Measurements from ENCODE around the gene SPINDOC.
A peak's percentile ranks its signal among the peaks of the same experiment; 100 is the strongest.

Gene SPINDOC
- 8.0 to 31.7 (median 18.2) reads per million in 9 experiments for total RNA-seq

GRCh38 chr11:63813035-63813562 is at the start of gene SPINDOC:
Gene SPINDOC (plus strand): TSS chr11:63813456. CDS start chr11:63813687, 231 bp downstream.
- Mint-ChIP-seq H3K4me1 (ENCODE audit: low read depth in 2 of 2) (peaks cover 9 to 14% of the 10 kb centered on the region in 2 donors), H3K9me3 (no peaks in the 10 kb centered on the region), H3K4me3 (peak within 1 kb of the TSS; percentile 76 to 79), H3K27ac (peak within 1 kb of the TSS; percentile 39 to 44), H3K36me3 (ENCODE audit: insufficient read depth) (peaks cover 2% of the 10 kb centered on the region), H3K27me3 (no peaks in the 10 kb centered on the region)
- peak; percentile 52 to 65 (median 58) for DNase-seq
- ATAC-seq (replicated peaks) = peak; percentile 93

- H3K4me3 Mint-ChIP-seq = no peak overlapping the region
- H3K9me3 Mint-ChIP-seq = no peaks in the 10 kb centered on the region
- no peaks in the 10 kb centered on the region for H3K27me3 Mint-ChIP-seq
- peaks cover 7 to 8% of the 10 kb centered on the region in 2 donors for H3K4me1 Mint-ChIP-seq (ENCODE audit: low read depth in 2 of 2)
- ATAC-seq (replicated peaks) (no peak), DNase-seq (no peak)
- H3K27ac Mint-ChIP-seq = no peak overlapping the region
- H3K36me3 Mint-ChIP-seq (ENCODE audit: insufficient read depth) = peaks cover 7% of the 10 kb centered on the region
These were observed 49.5 kb upstream of the SPINDOC start for GRCh38 chr11:63763496-63764339.

DNA sequence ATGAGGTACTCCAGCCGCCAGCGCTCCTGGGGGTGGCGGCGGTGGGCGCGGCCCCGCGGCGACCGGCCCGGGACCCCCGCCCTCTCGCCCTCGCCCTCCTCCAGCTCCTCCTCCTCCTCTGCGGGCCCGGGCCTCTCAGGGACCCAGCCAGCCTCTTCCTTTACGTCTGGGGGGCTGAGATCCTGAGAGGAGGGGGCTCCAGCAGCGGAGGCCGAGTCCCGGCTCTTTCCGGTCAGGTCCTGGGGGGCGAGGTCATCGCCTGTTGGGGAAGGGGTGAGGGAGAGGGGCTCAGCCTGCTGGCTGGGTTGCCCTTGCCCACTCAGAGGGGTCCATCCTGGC is 48.9 kb upstream of the SPINDOC start:
- Mint-ChIP-seq H3K4me3 (no peak overlapping the region), H3K9me3 (no peaks in the 10 kb centered on the region), H3K36me3 (ENCODE audit: insufficient read depth) (peaks cover 5% of the 10 kb centered on the region), H3K4me1 (ENCODE audit: low read depth in 2 of 2) (peaks cover 7 to 8% of the 10 kb centered on the region in 2 donors), H3K27me3 (no peaks in the 10 kb centered on the region), H3K27ac (no peak overlapping the region)
- DNase-seq (no peak), ATAC-seq (replicated peaks) (no peak)

DNA sequence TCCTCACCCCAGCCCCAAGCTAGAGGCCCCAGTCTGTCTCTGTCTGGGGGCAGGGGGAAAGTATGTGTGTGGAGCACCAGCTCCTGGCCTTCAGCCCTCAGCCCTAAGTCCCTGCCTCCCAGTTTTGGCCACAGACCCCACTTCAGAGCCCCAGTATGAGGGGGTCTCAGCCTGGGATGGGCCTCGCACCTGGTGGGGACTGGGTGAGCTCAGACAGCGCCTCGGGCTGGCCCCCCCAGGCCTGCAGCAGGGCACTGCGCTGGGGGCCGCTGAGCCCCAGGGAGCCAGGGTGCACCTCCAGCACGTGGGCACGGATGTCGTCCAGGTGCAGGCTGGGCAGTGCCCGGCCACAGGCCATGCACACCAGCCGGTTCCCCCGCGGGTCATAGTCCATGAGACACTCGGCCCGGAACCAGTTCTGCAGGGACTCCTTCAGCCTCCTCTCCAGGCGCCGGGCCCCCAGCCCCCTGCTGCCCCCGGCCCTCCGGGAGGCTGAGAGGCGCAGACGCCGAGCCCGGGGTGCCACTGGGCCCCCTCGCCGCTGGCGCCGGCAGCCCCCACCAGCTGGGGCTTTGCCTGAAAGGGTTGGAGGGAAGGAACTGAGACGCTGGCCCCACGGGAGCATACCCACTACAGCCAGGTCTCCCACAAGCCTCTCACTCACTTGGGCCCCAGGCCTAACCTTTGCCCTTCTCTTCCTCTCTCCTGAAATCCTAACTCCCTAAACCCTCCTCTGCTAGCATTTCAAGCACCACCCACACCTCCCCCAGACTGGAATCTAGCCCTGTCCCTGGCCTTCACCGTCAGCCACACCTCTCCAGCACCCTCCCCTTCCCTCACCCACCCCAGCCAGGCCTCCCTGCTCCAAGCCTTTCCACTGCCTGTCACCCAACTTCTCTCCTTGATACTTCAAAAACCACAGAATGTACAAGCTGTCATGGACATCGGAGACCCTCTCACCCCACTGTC is 48.3 kb upstream of the SPINDOC start:
- Mint-ChIP-seq H3K27me3 (no peaks in the 10 kb centered on the region), H3K27ac (no peak overlapping the region), H3K4me1 (ENCODE audit: low read depth in 2 of 2) (peaks cover 7 to 8% of the 10 kb centered on the region in 2 donors), H3K4me3 (no peak overlapping the region), H3K9me3 (no peaks in the 10 kb centered on the region), H3K36me3 (ENCODE audit: insufficient read depth) (peaks cover 2% of the 10 kb centered on the region)
- DNase-seq (no peak), ATAC-seq (replicated peaks) (no peak)

DNA sequence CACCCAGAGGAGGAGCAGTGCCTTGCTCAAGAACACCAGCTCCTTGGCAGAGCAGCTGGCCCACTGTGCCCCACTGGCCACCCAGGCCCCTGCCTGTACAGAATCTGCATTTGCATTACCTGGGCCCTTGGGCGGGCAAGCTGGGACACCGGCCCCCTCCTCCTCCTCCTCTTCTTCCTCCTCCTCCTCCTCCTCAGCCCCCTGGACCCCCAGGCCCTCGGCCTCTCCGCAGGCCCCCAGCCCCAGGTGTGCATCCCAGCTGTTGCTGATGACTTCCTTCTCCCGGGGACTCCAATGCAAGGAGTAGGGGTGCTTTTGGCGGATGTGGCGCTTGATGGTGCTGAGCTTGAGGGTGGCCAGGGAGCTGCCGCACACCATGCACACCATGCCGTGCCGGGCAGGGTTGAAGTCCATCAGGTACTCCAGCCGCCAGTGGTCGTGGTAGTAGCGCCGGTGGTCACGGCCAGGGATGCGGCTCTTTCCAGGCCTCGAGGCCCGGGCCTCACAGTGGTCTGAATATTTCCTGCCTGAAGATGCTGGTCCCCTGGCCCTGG is 47.5 kb upstream of the SPINDOC start:
- no peak overlapping the region for H3K27ac Mint-ChIP-seq

GRCh38 chr11:63766531-63767235 is 46.6 kb upstream of the SPINDOC start:
- Mint-ChIP-seq H3K27me3 (peaks cover 5 to 8% of the 10 kb centered on the region in 2 donors), H3K36me3 (ENCODE audit: insufficient read depth) (peaks cover 2% of the 10 kb centered on the region), H3K4me3 (peak overlapping the region; percentile 99), H3K9me3 (no peaks in the 10 kb centered on the region), H3K27ac (peak overlapping the region in 1 of 2 donors; percentile 87), H3K4me1 (ENCODE audit: low read depth in 2 of 2) (peaks cover 7 to 9% of the 10 kb centered on the region in 2 donors)
- ATAC-seq (replicated peaks) = no peak
- no peak for DNase-seq

More for the DNA sequence above, 47.5 kb upstream of the SPINDOC start:
- no peaks in the 10 kb centered on the region for H3K27me3 Mint-ChIP-seq
- no peak for ATAC-seq (replicated peaks)
- peaks cover 2% of the 10 kb centered on the region for H3K36me3 Mint-ChIP-seq (ENCODE audit: insufficient read depth)
- peaks cover 7 to 9% of the 10 kb centered on the region in 2 donors for H3K4me1 Mint-ChIP-seq (ENCODE audit: low read depth in 2 of 2)
- H3K9me3 Mint-ChIP-seq = no peaks in the 10 kb centered on the region
- DNase-seq = no peak
- peak overlapping the region in 1 of 2 donors; percentile 23 for H3K4me3 Mint-ChIP-seq

DNA sequence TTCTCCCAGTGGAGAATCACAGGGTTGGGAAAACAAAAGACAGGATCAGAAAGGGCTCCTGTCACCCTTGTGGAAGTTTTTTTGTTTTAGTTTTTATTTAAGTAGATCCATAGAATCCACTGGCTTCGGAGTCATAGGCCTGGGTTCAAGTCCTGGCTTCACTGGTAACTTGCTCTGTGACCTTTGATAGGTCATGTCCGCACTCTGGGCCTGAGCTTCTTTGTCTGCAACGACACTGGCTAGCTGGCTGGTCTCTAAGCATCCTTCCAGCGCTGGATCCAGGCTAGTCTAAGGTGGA is 46.0 kb upstream of the SPINDOC start:
- ATAC-seq (replicated peaks) (no peak), DNase-seq (no peak)
- H3K4me3 Mint-ChIP-seq = peak overlapping the region; percentile 99
- H3K9me3 Mint-ChIP-seq = no peaks in the 10 kb centered on the region
- H3K36me3 Mint-ChIP-seq (ENCODE audit: insufficient read depth) = peaks cover 2% of the 10 kb centered on the region
- H3K27me3 Mint-ChIP-seq = peaks cover 8 to 13% of the 10 kb centered on the region in 2 donors
- H3K27ac Mint-ChIP-seq = peak overlapping the region; percentile 87 to 93
- peaks cover 7 to 9% of the 10 kb centered on the region in 2 donors for H3K4me1 Mint-ChIP-seq (ENCODE audit: low read depth in 2 of 2)

DNA sequence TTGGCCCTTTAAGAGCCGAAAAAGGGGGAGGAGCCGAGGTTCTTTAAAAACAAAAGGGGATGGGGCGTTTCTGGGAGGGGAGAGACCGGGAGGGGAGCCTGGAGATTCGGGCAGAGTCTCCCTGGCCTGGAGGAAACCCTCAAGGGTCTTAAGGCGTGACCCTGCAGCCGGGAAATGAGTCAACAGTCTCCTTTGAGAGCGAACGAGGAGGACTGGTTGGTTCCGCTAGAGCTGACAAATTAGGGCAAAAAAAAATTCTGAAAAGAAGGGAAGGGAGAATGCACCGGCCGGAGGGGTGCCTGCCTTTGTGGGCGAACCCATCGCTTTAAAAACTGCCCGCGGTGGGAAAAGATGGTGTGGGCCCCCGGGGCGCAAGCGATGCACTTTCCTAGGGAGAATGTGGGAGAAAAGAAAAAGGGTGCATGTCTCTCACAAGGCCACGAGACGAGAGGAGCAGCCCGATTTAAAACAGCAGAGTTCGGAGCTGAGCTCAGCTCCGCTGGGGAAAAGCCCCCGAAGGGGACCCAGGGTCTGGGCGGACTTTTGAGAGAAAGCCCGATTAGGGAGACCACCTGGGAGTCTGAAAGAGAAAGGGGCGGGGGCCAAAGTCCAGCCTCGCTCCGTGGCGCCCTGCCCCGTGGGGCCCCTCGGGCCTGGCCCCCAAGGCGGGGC is 45.6 kb upstream of the SPINDOC start:
- peak overlapping the region; percentile 87 to 93 for H3K27ac Mint-ChIP-seq
- peaks cover 2% of the 10 kb centered on the region for H3K36me3 Mint-ChIP-seq (ENCODE audit: insufficient read depth)
- DNase-seq (peak in 1 of 3 experiments; percentile 14), ATAC-seq (replicated peaks) (peak; percentile 20)
- H3K4me1 Mint-ChIP-seq (ENCODE audit: low read depth in 2 of 2) = peaks cover 7 to 9% of the 10 kb centered on the region in 2 donors
- H3K4me3 Mint-ChIP-seq = peak overlapping the region; percentile 99
- peaks cover 11 to 18% of the 10 kb centered on the region in 2 donors for H3K27me3 Mint-ChIP-seq
- H3K9me3 Mint-ChIP-seq = no peaks in the 10 kb centered on the region

DNA sequence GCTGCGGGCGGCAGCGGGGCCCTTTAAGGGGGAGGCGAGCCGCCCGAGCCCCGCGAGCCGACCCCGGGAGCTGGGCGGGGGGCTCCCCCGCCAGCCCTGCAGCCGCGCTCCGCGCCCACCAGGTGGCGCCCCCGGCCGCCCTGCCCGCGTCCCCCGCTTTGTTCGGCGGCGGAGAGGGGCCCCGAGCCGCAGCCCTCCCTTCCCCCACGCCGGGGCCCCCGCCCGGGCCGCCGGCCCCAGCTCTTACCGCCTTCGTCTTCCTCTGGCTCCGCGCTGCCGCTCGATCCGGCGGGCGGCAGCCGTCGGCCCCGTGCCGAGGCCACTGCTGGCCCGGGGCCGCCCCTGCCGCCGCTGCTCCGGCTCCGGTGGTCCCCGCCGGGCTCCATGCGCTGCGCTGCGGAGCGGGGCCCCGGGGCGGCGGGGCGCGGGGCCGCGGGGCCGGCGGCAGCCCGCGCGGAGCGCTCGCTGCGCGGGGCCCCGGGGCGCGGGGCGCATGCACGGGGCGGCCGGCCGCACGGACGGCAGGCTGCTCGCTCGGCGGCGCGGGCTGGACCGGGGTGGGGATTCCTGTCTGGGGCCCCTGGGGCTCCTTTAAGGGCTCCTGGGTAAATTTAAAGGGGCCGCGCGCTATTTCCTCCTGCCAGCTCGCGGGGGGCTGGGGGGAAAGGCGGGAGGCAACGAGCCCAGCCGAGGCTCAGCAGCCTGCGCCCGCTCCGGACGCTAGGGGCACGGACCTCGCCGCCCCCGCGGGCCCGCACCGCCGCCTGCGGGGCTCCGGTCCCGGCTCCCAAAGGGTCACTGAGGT is 44.8 kb upstream of the SPINDOC start, which contains the start of gene ZFTA:
ZFTA (minus strand) TSS at position 539 of the 805 bp plus-strand sequence; CDS start at position 386, 153 bp downstream.
- ATAC-seq (replicated peaks) (peak; percentile 72), DNase-seq (peak; percentile 52 to 69 (median 55))
- Mint-ChIP-seq H3K27me3 (peaks cover 11 to 23% of the 10 kb centered on the region in 2 donors), H3K9me3 (no peaks in the 10 kb centered on the region), H3K36me3 (ENCODE audit: insufficient read depth) (peaks cover 2% of the 10 kb centered on the region), H3K4me1 (ENCODE audit: low read depth in 2 of 2) (peaks cover 7 to 9% of the 10 kb centered on the region in 2 donors), H3K27ac (peak within 1 kb of the TSS; percentile 87 to 93), H3K4me3 (peak within 1 kb of the TSS; percentile 99)

GRCh38 chr11:63769042-63769713 is 44.1 kb upstream of the SPINDOC start:
- H3K27ac Mint-ChIP-seq = no peak overlapping the region
- peaks cover 7 to 9% of the 10 kb centered on the region in 2 donors for H3K4me1 Mint-ChIP-seq (ENCODE audit: low read depth in 2 of 2)
- H3K4me3 Mint-ChIP-seq = peak overlapping the region; percentile 33 to 55
- DNase-seq (peak in 2 of 3 experiments; percentile 18 to 29), ATAC-seq (replicated peaks) (peak; percentile 50)
- H3K27me3 Mint-ChIP-seq = peaks cover 11 to 23% of the 10 kb centered on the region in 2 donors
- H3K36me3 Mint-ChIP-seq (ENCODE audit: insufficient read depth) = peaks cover 2% of the 10 kb centered on the region
- H3K9me3 Mint-ChIP-seq = no peaks in the 10 kb centered on the region
